ENCODE measurements around the gene NOL4.
"Not testable (repeated sequence)": the region's sequence is repeated elsewhere in the genome, so short reads cannot be mapped to it uniquely, and the experiment has no call there.

NOL4 gene

DNA sequence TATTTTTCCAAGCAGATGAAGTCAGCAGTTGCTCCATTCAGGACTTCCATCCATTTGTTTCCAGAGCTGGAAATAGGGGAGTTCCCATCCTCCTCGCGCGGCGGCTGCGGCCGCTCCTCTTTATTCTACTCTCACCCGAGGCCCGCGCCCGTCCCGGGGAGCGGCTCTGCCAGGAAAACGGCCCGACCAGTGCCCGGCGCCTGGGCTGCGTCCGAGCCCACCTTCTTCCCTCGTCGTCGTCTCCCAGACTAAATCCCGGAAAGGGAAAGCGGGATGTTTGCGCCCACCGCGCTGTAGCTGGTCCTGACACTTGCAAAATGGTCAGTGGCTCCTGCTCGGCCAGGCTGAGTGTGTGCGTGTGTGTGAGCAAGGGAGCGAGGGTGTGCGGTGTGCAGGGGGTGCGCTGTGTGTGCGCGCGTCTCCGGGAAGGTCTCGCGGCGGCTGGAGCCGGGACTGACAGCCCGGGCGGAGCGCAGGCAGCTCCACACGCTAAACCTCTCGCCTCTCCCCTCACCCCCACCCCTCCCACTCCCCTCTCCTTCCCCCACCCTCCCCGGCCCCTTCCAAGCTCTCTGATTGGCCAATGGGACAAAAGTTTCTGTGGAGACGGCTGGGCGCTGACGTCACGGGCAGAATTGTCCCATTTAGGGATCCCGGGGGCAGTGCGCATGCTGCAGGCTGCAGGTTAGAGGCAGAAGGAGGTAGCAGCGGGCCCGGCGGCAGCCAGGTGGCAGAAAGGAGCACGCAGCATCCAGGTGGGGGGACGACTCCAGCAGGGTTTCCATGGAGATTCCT is at the start of gene NOL4:
Gene NOL4, minus strand, starts transcription at position 491 of the 795 bp plus-strand sequence. CDS start 1,660 bp downstream, outside the sequence.
- no peak for DNase-seq

- not testable (repeated sequence) for DNase-seq
These were observed 41.3 kb upstream of the NOL4 start for GRCh38 chr18:34266029-34266428.

- no peak for DNase-seq
These were observed 37.4 kb upstream of the NOL4 start for GRCh38 chr18:34261865-34262780.

DNA sequence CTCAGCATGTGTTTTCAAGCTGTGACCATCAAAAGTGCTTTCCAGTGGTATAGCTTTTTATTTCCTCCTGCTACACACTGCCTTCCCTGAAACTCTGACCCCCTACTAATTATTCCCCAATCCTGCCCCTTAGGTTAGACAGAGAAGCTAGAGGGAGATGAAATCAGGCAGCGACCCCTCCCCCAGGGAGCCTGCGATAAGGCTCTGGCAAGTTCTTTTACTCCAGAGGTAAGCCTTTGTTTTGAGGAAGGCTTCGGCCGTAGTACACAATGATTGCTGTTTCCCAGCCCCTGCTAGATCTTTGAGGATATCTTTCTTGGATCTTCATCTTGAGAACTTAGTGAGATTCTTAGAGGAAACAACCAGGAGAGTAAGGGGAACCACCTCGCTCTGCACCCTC is 33.5 kb upstream of the NOL4 start:
- no peak for DNase-seq

DNA sequence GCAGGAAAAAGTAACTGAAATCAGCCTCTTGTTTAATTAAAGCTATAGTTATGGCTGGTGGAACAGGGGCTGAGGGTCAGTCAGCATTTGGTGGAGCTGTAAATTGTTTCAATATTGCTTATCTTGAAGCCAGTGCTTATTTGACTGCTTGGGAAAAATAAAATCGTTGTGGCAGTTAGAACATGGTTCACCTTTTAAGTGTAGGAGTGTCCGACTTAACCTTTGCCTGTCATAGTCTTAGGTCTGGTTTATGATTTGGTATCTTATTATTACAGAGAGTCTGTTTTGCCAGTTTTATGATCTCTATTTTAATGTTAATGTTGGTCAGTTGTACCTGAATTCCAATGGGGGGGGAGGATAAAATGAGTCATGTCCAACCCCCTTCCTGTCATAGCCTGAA is 27.2 kb upstream of the NOL4 start:
- no peak for DNase-seq

- no peak for DNase-seq
These were observed 24.0 kb upstream of the NOL4 start for GRCh38 chr18:34248727-34249126.

GRCh38 chr18:34242739-34243138 is 18.0 kb upstream of the NOL4 start:
- DNase-seq: no peak

GRCh38 chr18:34233781-34234388 is 9.2 kb upstream of the NOL4 start:
- not testable (repeated sequence) for DNase-seq

DNA sequence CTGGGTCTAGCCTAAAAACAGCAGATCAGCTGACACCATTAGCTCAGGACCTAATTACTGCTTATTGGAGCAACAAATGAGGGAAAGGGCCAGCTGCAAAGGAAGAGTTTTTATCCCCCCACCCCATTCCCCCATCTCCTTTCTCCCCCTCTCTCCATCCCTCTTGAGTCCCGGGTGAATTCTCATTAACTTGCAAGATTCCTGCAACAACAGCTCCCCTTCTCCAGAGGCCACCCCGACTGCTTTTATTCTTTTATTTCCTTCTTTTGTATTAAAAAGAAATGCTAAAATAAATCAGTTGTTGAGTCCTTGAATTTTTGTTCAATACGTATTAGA is 473 bp upstream of the NOL4 start:
- DNase-seq: no peak

GRCh38 chr18:34223893-34224422 is 755 bp downstream of the NOL4 start:
- DNase-seq: no peak

GRCh38 chr18:34223164-34223892 is 1.4 kb downstream of the NOL4 start:
- DNase-seq: no peak

DNA sequence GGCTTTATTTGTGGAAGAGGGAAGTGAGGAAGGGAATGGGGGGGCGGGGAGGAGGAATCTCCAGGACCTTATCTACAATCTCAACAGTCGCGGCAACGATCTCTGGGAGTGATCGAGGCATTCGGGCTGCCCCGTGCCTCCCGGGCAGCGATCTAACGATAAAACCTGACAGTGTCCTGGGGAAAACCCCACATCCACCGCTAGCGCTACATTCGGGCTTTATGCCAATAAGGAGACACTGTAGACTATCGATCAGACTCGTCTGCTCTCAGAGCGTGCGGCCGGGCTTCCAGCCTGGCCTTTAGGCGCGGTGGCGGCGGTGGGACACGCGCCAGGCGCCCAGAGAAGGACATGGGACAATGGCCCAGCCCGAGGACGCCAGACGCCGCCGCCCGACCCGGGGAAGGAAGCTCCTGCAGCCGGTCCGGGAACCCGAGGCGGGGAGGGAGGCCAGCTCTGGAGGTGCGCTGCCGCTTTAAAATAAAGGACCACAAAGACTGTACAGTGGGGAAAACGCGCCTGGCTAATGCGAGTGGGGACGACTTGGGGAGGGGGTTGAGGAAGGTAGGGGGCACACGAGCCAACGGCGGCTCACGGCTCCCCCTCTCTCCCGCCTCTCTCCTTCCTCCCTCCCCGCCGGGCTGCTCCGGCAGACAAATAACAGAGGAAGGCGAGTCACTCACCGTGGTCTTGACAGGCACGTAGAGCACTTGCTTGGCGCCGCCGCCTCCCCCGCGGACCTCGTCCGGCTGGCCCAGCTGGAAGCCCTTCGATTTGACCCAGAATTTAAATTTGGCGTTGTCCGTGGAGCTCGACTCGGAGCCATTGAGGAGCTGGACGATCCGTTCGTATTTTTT is 2.2 kb downstream of the NOL4 start:
- DNase-seq: no peak

DNA sequence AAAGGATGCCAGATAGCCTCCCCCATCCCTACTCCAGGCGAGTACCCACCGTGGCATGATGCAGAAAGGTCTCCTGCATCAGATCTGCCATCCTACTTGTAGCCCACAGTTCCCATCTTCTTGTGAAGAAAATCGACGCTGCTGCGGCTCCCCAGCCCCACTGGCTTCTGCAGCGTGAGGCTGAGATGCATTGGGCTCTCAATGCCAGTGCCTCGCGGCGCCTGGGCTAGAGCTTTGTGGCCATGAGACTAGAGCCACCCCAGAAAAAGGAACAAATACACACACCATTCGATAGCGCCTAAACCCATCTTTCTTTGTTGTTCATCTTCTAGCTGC is 2.8 kb downstream of the NOL4 start:
- DNase-seq: no peak

GRCh38 chr18:34220081-34220815 is 4.5 kb downstream of the NOL4 start:
- no peak for DNase-seq

DNA sequence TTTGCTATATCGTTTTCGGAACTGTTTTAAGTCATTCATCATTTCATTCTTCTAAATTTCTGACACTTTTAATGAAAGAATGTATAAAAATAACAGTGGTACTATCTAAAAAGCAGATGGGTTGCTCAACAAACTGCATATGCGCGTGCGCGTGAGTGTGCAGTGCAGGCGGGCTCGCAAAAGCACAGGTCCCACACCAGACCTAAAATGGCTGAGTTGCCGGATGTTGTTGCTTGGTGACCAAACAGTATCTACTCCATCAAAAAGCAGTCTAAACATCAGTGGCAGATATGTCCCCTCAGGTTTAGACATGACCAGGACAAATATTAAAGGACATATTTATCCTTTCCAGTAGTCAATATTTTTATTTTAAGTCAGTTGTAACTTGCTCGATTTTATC is 5.1 kb downstream of the NOL4 start:
- DNase-seq: no peak

DNA sequence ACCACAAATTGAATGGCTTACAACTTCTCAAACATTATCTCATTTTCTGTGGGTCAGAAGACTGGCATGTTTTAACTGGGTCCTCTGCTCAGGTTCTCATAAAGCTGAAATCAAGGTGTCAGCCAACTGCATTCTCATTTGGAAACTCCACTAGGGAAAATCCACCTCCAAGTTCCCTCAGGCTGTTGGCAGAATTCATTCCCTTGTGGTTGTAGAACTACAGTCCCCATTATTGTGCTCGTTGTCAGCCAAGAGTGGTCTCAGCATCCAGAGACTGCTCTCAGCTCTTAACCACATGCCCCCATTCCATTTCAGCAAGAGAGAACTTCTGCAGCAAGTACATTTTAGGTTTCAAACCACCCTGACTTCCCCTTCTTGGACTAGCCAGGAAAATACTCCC is 12.2 kb downstream of the NOL4 start:
- no peak for DNase-seq

- no peak for DNase-seq
These were observed 17.3 kb downstream of the NOL4 start for GRCh38 chr18:34207344-34207851.

DNA sequence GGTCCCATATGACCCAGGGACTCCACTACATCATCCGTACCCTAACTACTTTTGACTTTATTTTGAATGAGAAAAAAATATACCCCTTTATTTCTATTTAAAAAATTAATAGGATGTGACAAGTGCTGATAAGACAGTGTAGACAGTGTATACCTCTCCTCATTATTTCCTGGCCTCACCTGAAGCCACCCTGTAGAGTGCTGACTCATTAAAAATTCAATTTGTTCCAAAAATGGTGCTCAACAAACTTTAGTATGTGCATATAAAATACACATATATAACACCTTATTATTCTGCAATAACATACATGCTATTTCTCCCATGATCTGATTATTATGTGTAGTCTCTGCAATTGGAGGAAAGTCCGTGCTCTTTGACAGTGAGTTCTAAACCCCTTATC is 20.8 kb downstream of the NOL4 start:
- DNase-seq: no peak

DNA sequence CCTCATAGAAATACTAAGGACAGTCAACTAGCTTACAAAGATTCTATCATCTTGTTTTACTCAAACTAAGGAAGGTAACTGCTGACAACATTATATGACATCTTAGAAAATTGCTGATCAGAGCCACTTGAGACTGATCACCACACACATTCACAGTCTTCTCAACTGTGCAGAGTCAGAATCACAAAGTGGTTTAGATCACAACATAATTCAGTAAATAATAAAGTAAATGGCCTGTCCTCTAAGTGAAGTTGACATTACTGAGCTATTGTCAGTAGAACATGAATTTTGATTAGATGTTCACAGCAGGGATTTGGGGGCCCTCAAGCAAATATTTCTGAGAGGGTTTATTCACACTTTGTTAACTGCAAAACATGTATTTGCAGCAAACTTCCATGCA is 28.5 kb downstream of the NOL4 start:
- no peak for DNase-seq

- no peak for DNase-seq
These were observed 30.5 kb downstream of the NOL4 start for GRCh38 chr18:34194239-34194638.
